Heart left ventricle (tissue), 16 donors: ENCODE data around the gene GRIN2A. TPM values are rescaled to one million over a fixed set of nuclear protein-coding genes. Genes with fewer than 3 reads are reported as not detected.

Experiments
- ATAC-seq, 4 donors: fragments of 200-7000 bp; cut with Tn5 transposase; one replicate each; pipeline ENCODE4 v1.9.1; 2020 to 2022; ENCODE audit warnings: moderate library complexity in 4 of 4, mild to moderate bottlenecking in 3 of 4, moderate number of reproducible peaks in 1 of 4
- DNase-seq, 5 donors: peaks; one replicate each; pipeline ENCODE4 v3.0.0-alpha.2; 2020
- H3K27ac ChIP-seq, 12 donors: fragments of 200-600 bp; sonication (generic) in 4 of 12; one replicate each; pipeline versions ENCODE4 v1.5.0 to v1.8.0; 2016 to 2022; ENCODE audit warnings: mild to moderate bottlenecking in 2 of 12
- H3K27me3 ChIP-seq, 9 donors: fragments of 200-600 bp; sonication (generic) in 2 of 9; one replicate each; pipeline versions ENCODE4 v1.5.1 to v1.8.0; 2016 to 2022; ENCODE audit warnings: mild to moderate bottlenecking in 3 of 9
- H3K36me3 ChIP-seq, 9 donors: fragments of 200-600 bp; sonication (generic) in 2 of 9; one replicate each; pipeline versions ENCODE4 v1.5.0 to v1.8.0; 2018 to 2022; ENCODE audit warnings: mild to moderate bottlenecking in 2 of 9
- H3K4me1 ChIP-seq, 12 donors: fragments of 200-600 bp; sonication (generic) in 4 of 12; one replicate each; pipeline versions ENCODE4 v1.5.0 to v1.8.0; 2016 to 2022; ENCODE audit warnings: mild to moderate bottlenecking in 3 of 12
- H3K4me3 ChIP-seq, 12 donors: fragments of 200-600 bp; sonication (generic) in 4 of 12; one replicate each; pipeline versions ENCODE4 v1.5.0 to v1.8.0; 2017 to 2022; ENCODE audit warnings: mild to moderate bottlenecking in 9 of 12, moderate library complexity in 4 of 12
- H3K9me3 ChIP-seq, 12 donors: fragments of 200-600 bp; sonication (generic) in 4 of 12; one replicate each; pipeline versions ENCODE4 v1.5.0 to v1.8.0; 2016 to 2022; ENCODE audit warnings: mild to moderate bottlenecking in 1 of 12
- CTCF ChIP-seq, 12 donors: fragments of 200-600 bp; sonication (generic) in 4 of 12; IDR thresholded peaks; one replicate each; pipeline versions ENCODE4 v1.5.0 to v1.8.0; 2018 to 2022; ENCODE audit warnings: antibody characterized with exemption in 12 of 12, mild to moderate bottlenecking in 5 of 12
- POLR2A ChIP-seq, 2 donors: fragments of 450-650 bp; IDR thresholded peaks; one replicate each; pipeline ENCODE4 v1.6.1; 2017; ENCODE audit warnings: antibody characterized with exemption in 2 of 2, mild to moderate bottlenecking in 2 of 2, moderate library complexity in 2 of 2
- WGBS, 4 donors: extraction: QIAGEN DNeasy Blood & Tissue Kit in 2 of 4; methylation state at CpG; one replicate each; pipeline versions ENCODE4 v1.1.5 to v1.1.7; 2013 to 2018; 5-methylcytosine and 5-hydroxymethylcytosine counted together
- intact Hi-C, 10 donors: fragments of 100-400 bp; cut with DNase I; formaldehyde crosslinking; loops; one replicate each; pipeline versions ENCODE4 v1.11.1 to v1.14.2; 2022
- polyA plus RNA-seq, 2 donors: library from polyadenylated mRNA; stranded (reverse); fragments of 200-250 nt; gene quantifications; one replicate each; pipeline ENCODE4 v1.2.3, GENCODE V29; 2013
- total RNA-seq, 9 donors: library from RNA; depleted of rRNA in 2 of 9; stranded (reverse); fragments of >200 nt in 2 of 9; fragmentation: NEBNext Ultra II Directional in 3 of 9; extraction: Animal tissue kit (Norgen Biotek cat#: 25700) in 3 of 9; gene quantifications; one replicate each; pipeline versions ENCODE4 v1.1.0 to v1.2.4, GENCODE V29; 2016 to 2023
- donor health status: ischemic (EF 13 %, LVEDD 7.1; RV severe dilation, severe dysfunction).
- donor health status: healthy with polysubstance abuse.
- donor health status: DM: no; HTN: yes; CAD: no.
- donor health status: DM: no; HTN: no; CAD: no.
- donor health status: ischemic (EF 25% LVEDD 6.9; RV normal size, moderate dysfunction).
- donor health status: ischemic (EF 25% LVEDD 5.7; RV mildly dilated, moderate dysfunction).
- donor health status: healthy.
- donor health status: DM: yes; HTN: yes; CAD: no.
- donor health status: ischemic (EF 35%, LVEDD 5.7; RV mildly dilated, moderate dysfunction).
- donor health status: nonischemic (EF 11% LVEDD 7.7; RV severe dilation, severe dysfunction).
- donor health status: DM: yes; HTN: yes; CAD: no.
- donor health status: PGD.
- donor health status: ischemic (EF 29% LVEDD 5.4; RV normal size, mild dysfunction).
- donor health status: nonischemic (EF 23%, LVEDD 6.1; RV moderate dilation, normal function).

Gene GRIN2A
- total and polyA plus RNA-seq, 11 donors = 0.01 to 4.6 (median 2.6) TPM

- no peaks in the 10 kb centered on the region for H3K9me3 ChIP-seq
- H3K36me3 ChIP-seq = no peaks in the 10 kb centered on the region
- TF ChIP-seq CTCF (IDR thresholded peaks at IDR 0.05) (no peak), POLR2A (IDR thresholded peaks at IDR 0.05) (no peak)
- DNase-seq (no peak), ATAC-seq (no peak)
- WGBS, 4 donors = 70 to 77% (median 73%) methylated on average over 2 of the region's 2 CpGs
- H3K4me3 ChIP-seq = no peak overlapping the region
- H3K27ac ChIP-seq = no peak overlapping the region
- intact Hi-C loops = no loop called here
- no peaks in the 10 kb centered on the region for H3K27me3 ChIP-seq
- H3K4me1 ChIP-seq = no peaks in the 10 kb centered on the region
Observed at GRCh38 chr16:9837481-9837880, 344.7 kb downstream of the GRIN2A start.

GRCh38 chr16:9836118-9836736, 346.0 kb downstream of the GRIN2A start:
- Histone ChIP-seq H3K27me3 (no peaks in the 10 kb centered on the region), H3K27ac (no peak overlapping the region), H3K4me3 (no peak overlapping the region), H3K9me3 (no peaks in the 10 kb centered on the region), H3K4me1 (no peaks in the 10 kb centered on the region), H3K36me3 (no peaks in the 10 kb centered on the region)
- no peak for TF ChIP-seq POLR2A (IDR thresholded peaks at IDR 0.05)
- TF ChIP-seq CTCF (IDR thresholded peaks at IDR 0.05) = no peak
- intact Hi-C loops = no loop called here
- DNase-seq (peak in 1 of 5 donors; percentile 8), ATAC-seq (no peak)
- 42 to 46% (median 45%) methylated on average over 9 of the region's 9 CpGs for WGBS, 4 donors

GRCh38 chr16:9827062-9827752, 355.0 kb downstream of the GRIN2A start:
- TF ChIP-seq CTCF (IDR thresholded peaks at IDR 0.05) = no peak
- no peak for TF ChIP-seq POLR2A (IDR thresholded peaks at IDR 0.05)
- H3K36me3 ChIP-seq = no peaks in the 10 kb centered on the region

GRCh38 chr16:9826656-9827055, 355.6 kb downstream of the GRIN2A start:
- H3K9me3 ChIP-seq = no peaks in the 10 kb centered on the region
- intact Hi-C loops = no loop called here
- peaks cover 0 to 2% (median 0%) of the 10 kb centered on the region in 9 donors for H3K27me3 ChIP-seq
- DNase-seq (no peak), ATAC-seq (no peak)
- WGBS, 4 donors = 57 to 63% (median 62%) methylated on average over 2 of the region's 2 CpGs
- no peak overlapping the region for H3K4me3 ChIP-seq
- no peak overlapping the region for H3K27ac ChIP-seq
- H3K36me3 ChIP-seq = no peaks in the 10 kb centered on the region
- TF ChIP-seq POLR2A (IDR thresholded peaks at IDR 0.05) (no peak), CTCF (IDR thresholded peaks at IDR 0.05) (no peak)
- H3K4me1 ChIP-seq = no peaks in the 10 kb centered on the region

More at GRCh38 chr16:9827062-9827752, 355.0 kb downstream of the GRIN2A start:
- Histone ChIP-seq H3K27ac (no peak overlapping the region), H3K4me1 (no peaks in the 10 kb centered on the region), H3K27me3 (peaks cover 0 to 2% (median 0%) of the 10 kb centered on the region in 9 donors), H3K4me3 (no peak overlapping the region), H3K9me3 (no peaks in the 10 kb centered on the region)
- DNase-seq = no peak
- no peak for ATAC-seq
- intact Hi-C loops = no loop called here
- WGBS, 4 donors = 34 to 46% (median 40%) methylated on average over 9 of the region's 9 CpGs
